Esophagus muscularis mucosa (tissue), 4 donors: ENCODE results near the gene DFFB.

Experiments used
- EP300 ChIP-seq: sonication (generic); formaldehyde crosslinking; IDR thresholded peaks from one replicate; pipeline ENCODE4 v1.6.1; 2017; ENCODE audit warnings: antibody characterized with exemption
- POLR2A ChIP-seq: fragments of 450-650 bp; IDR thresholded peaks from one replicate; pipeline ENCODE4 v1.6.1; 2017; ENCODE audit warnings: antibody characterized with exemption, moderate library complexity, mild to moderate bottlenecking, low read depth
- TF ChIP-seq, protein P1 (sequence below), 3 experiments: fragments of 200-600 bp in 2 of 3; fragments of 450-650 bp in 1 of 3; sonication (generic) in 2 of 3; IDR thresholded peaks; one replicate each; pipeline ENCODE4 v1.5.1; 2017 to 2019; ENCODE audit warnings: antibody characterized with exemption in 3 of 3, mild to moderate bottlenecking in 2 of 3, moderate library complexity in 1 of 3

DNA sequence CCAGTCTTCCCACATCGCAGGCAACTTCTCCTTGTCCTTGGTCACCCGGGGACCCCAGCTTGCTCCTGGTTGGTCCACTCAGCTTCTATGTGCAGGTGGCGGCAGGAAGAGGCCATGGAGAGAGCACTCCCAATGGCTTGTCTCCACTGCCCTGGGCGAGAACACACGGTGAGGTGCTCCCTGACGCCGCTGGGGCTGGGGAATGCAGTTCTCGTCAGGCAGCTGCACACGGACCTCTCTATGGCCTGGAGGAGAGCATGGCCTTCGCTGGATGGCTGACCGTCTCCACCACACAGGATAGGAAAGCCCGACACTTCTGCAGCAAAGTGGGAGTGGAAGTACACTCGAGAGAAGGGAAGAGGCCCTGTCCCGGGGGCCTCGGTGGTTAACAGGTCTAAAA is 31.0 kb downstream of the DFFB start:
- TF ChIP-seq, protein P1, sequence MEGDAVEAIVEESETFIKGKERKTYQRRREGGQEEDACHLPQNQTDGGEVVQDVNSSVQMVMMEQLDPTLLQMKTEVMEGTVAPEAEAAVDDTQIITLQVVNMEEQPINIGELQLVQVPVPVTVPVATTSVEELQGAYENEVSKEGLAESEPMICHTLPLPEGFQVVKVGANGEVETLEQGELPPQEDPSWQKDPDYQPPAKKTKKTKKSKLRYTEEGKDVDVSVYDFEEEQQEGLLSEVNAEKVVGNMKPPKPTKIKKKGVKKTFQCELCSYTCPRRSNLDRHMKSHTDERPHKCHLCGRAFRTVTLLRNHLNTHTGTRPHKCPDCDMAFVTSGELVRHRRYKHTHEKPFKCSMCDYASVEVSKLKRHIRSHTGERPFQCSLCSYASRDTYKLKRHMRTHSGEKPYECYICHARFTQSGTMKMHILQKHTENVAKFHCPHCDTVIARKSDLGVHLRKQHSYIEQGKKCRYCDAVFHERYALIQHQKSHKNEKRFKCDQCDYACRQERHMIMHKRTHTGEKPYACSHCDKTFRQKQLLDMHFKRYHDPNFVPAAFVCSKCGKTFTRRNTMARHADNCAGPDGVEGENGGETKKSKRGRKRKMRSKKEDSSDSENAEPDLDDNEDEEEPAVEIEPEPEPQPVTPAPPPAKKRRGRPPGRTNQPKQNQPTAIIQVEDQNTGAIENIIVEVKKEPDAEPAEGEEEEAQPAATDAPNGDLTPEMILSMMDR (IDR thresholded peaks at IDR 0.05) = no peak
- TF ChIP-seq POLR2A = no peak
- no peak for TF ChIP-seq EP300
